ENCODE data around the gene CXCL10. TPM values are rescaled to one million over a fixed set of nuclear protein-coding genes. Genes with fewer than 3 reads are reported as not detected.

CXCL10 gene
- total and polyA plus RNA-seq, 12 donors = 0.28 to 41.4 (median 1.4) TPM; not detected in 1

DNA sequence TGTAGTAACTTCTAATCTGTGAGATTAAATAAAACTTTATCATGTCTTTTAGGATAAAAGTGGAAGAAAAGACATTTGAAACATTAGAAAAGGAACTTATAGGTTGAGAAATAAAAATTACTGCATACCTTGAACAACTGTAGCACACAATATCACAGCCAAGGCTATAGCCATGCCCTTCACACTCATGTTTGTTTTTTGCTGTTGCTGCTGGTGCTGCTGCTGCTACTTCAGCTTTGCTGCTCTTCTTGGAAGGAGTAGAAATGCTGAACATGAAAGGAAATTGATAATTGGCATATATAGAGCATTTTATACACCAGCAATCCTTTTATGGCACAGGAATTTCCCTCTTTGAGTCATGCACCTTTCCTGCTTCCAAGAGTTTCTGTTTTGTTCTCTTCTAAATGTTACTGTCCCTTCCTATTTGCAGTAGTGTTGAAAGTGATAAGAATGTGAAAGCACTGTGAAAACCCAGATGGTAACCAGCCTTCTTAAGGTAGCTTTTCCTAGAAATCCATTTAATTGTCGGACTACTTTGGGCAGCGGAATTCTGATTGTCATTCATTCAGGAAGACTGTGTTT is 12.6 kb upstream of the CXCL10 start, which contains the start of gene CXCL11:
CXCL11 (minus strand) TSS at position 272 of the 582 bp plus-strand sequence; CDS start at position 189, 83 bp downstream.
- no peak within 1 kb of the TSS for H3K27ac ChIP-seq
- no peak within 1 kb of the TSS for H3K4me3 ChIP-seq
- no peak for TF ChIP-seq POLR2A (IDR thresholded peaks at IDR 0.05)
- TF ChIP-seq, protein P1, sequence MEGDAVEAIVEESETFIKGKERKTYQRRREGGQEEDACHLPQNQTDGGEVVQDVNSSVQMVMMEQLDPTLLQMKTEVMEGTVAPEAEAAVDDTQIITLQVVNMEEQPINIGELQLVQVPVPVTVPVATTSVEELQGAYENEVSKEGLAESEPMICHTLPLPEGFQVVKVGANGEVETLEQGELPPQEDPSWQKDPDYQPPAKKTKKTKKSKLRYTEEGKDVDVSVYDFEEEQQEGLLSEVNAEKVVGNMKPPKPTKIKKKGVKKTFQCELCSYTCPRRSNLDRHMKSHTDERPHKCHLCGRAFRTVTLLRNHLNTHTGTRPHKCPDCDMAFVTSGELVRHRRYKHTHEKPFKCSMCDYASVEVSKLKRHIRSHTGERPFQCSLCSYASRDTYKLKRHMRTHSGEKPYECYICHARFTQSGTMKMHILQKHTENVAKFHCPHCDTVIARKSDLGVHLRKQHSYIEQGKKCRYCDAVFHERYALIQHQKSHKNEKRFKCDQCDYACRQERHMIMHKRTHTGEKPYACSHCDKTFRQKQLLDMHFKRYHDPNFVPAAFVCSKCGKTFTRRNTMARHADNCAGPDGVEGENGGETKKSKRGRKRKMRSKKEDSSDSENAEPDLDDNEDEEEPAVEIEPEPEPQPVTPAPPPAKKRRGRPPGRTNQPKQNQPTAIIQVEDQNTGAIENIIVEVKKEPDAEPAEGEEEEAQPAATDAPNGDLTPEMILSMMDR (IDR thresholded peaks at IDR 0.05) = no peak
- WGBS, 4 donors = 73 to 84% (median 76%) methylated on average over 2 of the region's 2 CpGs
- H3K27me3 ChIP-seq = no peaks in the 10 kb centered on the region
- H3K4me1 ChIP-seq (replicated peaks in 1 of 2) = no peaks in the 10 kb centered on the region
- no peaks in the 10 kb centered on the region for H3K36me3 ChIP-seq (replicated peaks in 1 of 2)
- no peak for DNase-seq
- no peaks in the 10 kb centered on the region for H3K9me3 ChIP-seq (replicated peaks in 1 of 3)
- intact Hi-C loops (cut with DNase I) = no loop called here

DNA sequence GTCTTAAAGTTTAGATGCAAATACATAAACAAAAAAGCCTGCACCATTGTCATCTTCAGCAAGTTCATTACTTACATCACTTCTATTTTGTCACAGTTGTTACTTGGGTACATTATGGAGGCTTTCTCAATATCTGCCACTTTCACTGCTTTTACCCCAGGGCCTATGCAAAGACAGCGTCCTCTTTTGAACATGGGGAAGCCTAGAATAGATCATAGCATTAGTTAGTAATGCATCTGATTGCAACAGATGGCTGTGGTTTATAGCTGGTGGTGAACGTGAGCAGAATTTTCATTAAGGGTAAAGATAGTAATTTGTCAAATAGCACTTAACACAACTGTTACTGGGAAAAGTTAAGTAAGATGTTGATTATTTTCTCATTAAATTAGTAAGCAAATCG is 11.8 kb upstream of the CXCL10 start:
- 54 to 64% (median 59%) methylated on average over 3 of the region's 3 CpGs for WGBS, 4 donors
- TF ChIP-seq, protein P1 (IDR thresholded peaks at IDR 0.05) = no peak
- TF ChIP-seq POLR2A (IDR thresholded peaks at IDR 0.05) = no peak
- intact Hi-C loops (cut with DNase I) = no loop called here
- Histone ChIP-seq H3K36me3 (replicated peaks in 1 of 2) (no peaks in the 10 kb centered on the region), H3K27me3 (no peaks in the 10 kb centered on the region), H3K9me3 (replicated peaks in 1 of 3) (no peaks in the 10 kb centered on the region), H3K27ac (no peak overlapping the region), H3K4me1 (replicated peaks in 1 of 2) (no peaks in the 10 kb centered on the region), H3K4me3 (no peak overlapping the region)
- DNase-seq = no peak

DNA sequence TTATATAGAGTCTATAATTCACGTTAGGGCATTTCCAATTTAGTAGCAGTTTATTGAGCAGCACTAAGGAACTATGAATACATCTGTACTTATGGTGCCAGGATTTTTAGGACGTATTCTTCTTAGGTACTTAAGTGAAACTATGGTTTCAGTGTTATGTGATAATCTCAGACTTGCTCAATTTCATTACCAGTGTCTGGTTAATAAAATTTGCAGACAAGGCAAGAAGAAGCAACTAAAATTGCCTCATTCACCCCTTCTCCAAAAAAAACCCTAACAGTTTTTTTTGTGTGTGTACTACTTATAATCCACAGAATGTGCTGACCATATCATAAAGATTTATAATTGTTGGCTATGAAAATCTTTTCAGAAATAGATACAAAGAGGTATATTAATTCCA is 6.0 kb upstream of the CXCL10 start:
- no peaks in the 10 kb centered on the region for H3K36me3 ChIP-seq (replicated peaks in 1 of 2)
- peak overlapping the region in 1 of 4 donors; percentile 45 for H3K4me3 ChIP-seq
- no peak overlapping the region for H3K27ac ChIP-seq
- peaks cover 0 to 6% of the 10 kb centered on the region in 2 donors for H3K4me1 ChIP-seq (replicated peaks in 1 of 2)
- H3K9me3 ChIP-seq (replicated peaks in 1 of 3) = no peaks in the 10 kb centered on the region
- H3K27me3 ChIP-seq = no peaks in the 10 kb centered on the region
- DNase-seq = no peak
- 53 to 72% (median 63%) methylated on average over 2 of the region's 2 CpGs for WGBS, 4 donors
- intact Hi-C loops (cut with DNase I) = no loop called here
- TF ChIP-seq POLR2A (IDR thresholded peaks at IDR 0.05) = no peak
- TF ChIP-seq, protein P1 (IDR thresholded peaks at IDR 0.05) = no peak

DNA sequence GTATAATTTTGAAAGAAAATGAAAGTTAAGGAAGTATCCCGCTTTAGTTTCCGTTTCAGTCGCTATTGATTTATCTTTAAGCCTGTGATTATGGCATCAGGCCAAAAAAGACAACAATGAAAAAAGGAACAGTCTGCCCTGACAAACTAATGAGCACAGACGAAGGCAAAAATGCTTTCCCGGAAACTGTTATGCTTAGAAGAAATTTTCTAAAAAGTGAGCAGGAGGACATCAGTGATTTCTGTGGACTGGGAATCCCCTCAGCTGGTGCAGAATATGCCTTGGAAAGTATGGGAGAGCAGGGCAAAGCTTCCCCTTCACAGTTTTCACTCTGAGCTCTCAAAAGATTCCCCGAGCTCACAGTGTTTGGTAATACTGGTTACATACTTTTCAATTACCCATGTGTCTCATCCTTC is 5.1 kb upstream of the CXCL10 start:
- Histone ChIP-seq H3K4me3 (peak overlapping the region in 2 of 4 donors; percentile 1 to 45), H3K27ac (peak overlapping the region in 3 of 5 donors; percentile 7 to 57 (median 7)), H3K4me1 (replicated peaks in 1 of 2) (peaks cover 0 to 6% of the 10 kb centered on the region in 2 donors), H3K27me3 (no peaks in the 10 kb centered on the region), H3K36me3 (replicated peaks in 1 of 2) (no peaks in the 10 kb centered on the region), H3K9me3 (replicated peaks in 1 of 3) (no peaks in the 10 kb centered on the region)
- peak in 1 of 7 donors; percentile 11 for DNase-seq
- intact Hi-C loops (cut with DNase I) = no loop called here
- 1 to 7% (median 6%) methylated on average over 6 of the region's 6 CpGs for WGBS, 4 donors
- TF ChIP-seq, protein P1 (IDR thresholded peaks at IDR 0.05) = no peak
- TF ChIP-seq POLR2A (IDR thresholded peaks at IDR 0.05) = no peak
